Measurements from ENCODE around the gene CGREF1.
"Not testable (repeated sequence)": the region's sequence is repeated elsewhere in the genome, so short reads cannot be mapped to it uniquely, and the experiment has no call there.

The CGREF1 gene

GRCh38 chr2:27137322-27137935 lies 18.5 kb upstream of the CGREF1 start:
- DNase-seq (ENCODE audit: low read depth, low spot score) = no peak

GRCh38 chr2:27136751-27137150 lies 17.8 kb upstream of the CGREF1 start:
- DNase-seq (ENCODE audit: low read depth, low spot score) = no peak

GRCh38 chr2:27135478-27135955 lies 16.6 kb upstream of the CGREF1 start:
- no peak for DNase-seq (ENCODE audit: low read depth, low spot score)

- DNase-seq (ENCODE audit: low read depth, low spot score) = peak; percentile 24
Measured at GRCh38 chr2:27134781-27135477, 16.0 kb upstream of the CGREF1 start.

GRCh38 chr2:27133905-27134780 lies 15.2 kb upstream of the CGREF1 start, which contains the start of gene PREB:
TSS of gene PREB (minus strand) at chr2:27134636. CDS start at chr2:27134421, 215 bp downstream.
- peak; percentile 97 for DNase-seq (ENCODE audit: low read depth, low spot score)

GRCh38 chr2:27133195-27133875 lies 14.4 kb upstream of the CGREF1 start:
- no peak for DNase-seq (ENCODE audit: low read depth, low spot score)

GRCh38 chr2:27131429-27131828 lies 12.5 kb upstream of the CGREF1 start:
- DNase-seq (ENCODE audit: low read depth, low spot score) = no peak

GRCh38 chr2:27130396-27130795 lies 11.5 kb upstream of the CGREF1 start:
- no peak for DNase-seq (ENCODE audit: low read depth, low spot score)

- no peak for DNase-seq (ENCODE audit: low read depth, low spot score)
Measured at GRCh38 chr2:27128668-27129571, 10.0 kb upstream of the CGREF1 start.

- no peak for DNase-seq (ENCODE audit: low read depth, low spot score)
Measured at GRCh38 chr2:27127883-27128667, 9.1 kb upstream of the CGREF1 start.

- no peak for DNase-seq (ENCODE audit: low read depth, low spot score)
Measured at GRCh38 chr2:27126252-27126710, 7.4 kb upstream of the CGREF1 start.

- DNase-seq (ENCODE audit: low read depth, low spot score) = no peak
Measured at GRCh38 chr2:27125104-27125503, 6.2 kb upstream of the CGREF1 start.

- peak; percentile 40 for DNase-seq (ENCODE audit: low read depth, low spot score)
Measured at GRCh38 chr2:27123302-27124150, 4.6 kb upstream of the CGREF1 start, which contains the start of gene ABHD1. TSS of gene ABHD1 (plus strand) at chr2:27123815. CDS start at chr2:27123949, 134 bp downstream.

- DNase-seq (ENCODE audit: low read depth, low spot score) = no peak
Measured at GRCh38 chr2:27122791-27123190, 3.9 kb upstream of the CGREF1 start.

- DNase-seq (ENCODE audit: low read depth, low spot score) = no peak
Measured at GRCh38 chr2:27121906-27122305, 3.0 kb upstream of the CGREF1 start.

GRCh38 chr2:27119330-27119670 lies 372 bp upstream of the CGREF1 start:
- not testable (repeated sequence) for DNase-seq (ENCODE audit: low read depth, low spot score)

GRCh38 chr2:27117995-27118524 lies 868 bp downstream of the CGREF1 start:
- no peak for DNase-seq (ENCODE audit: low read depth, low spot score)

GRCh38 chr2:27115519-27115918 lies 3.4 kb downstream of the CGREF1 start:
- DNase-seq (ENCODE audit: low read depth, low spot score) = no peak

All from ELF-1 (cell line).